WTC11 (cell line): ENCODE measurements around the gene ZNF367.

ENCODE experiments used
- ATF1 ChIP-seq: sonication (generic); formaldehyde crosslinking; IDR thresholded peaks from 2 replicates; pipeline ENCODE4 v1.8.1; 2023; ENCODE audit warnings: mild to moderate bottlenecking, moderate library complexity, missing genetic modification reagents
- KAT7 ChIP-seq: sonication (generic); formaldehyde crosslinking; IDR thresholded peaks from 2 replicates; pipeline ENCODE4 v1.8.1; 2023; ENCODE audit warnings: missing genetic modification reagents, mild to moderate bottlenecking, borderline replicate concordance
- NR2C2 ChIP-seq: sonication (generic); formaldehyde crosslinking; IDR thresholded peaks from 2 replicates; pipeline ENCODE4 v1.8.0; 2022; ENCODE audit warnings: mild to moderate bottlenecking, missing genetic modification reagents
- NR3C1 ChIP-seq: sonication (generic); formaldehyde crosslinking; conservative IDR thresholded peaks from 2 replicates; pipeline ENCODE4 v1.8.1; 2023; ENCODE audit warnings: low read depth, mild to moderate bottlenecking, missing genetic modification reagents
- SP1 ChIP-seq: sonication (generic); formaldehyde crosslinking; conservative IDR thresholded peaks from 2 replicates; pipeline ENCODE4 v1.8.1; 2022; ENCODE audit warnings: missing genetic modification reagents
- ZNF121 ChIP-seq: sonication (generic); formaldehyde crosslinking; IDR thresholded peaks from 2 replicates; pipeline ENCODE4 v1.8.0; 2023; ENCODE audit warnings: missing genetic modification reagents
- TF ChIP-seq, protein P1 (sequence below): fragments of 200-600 bp; IDR thresholded peaks from 2 replicates; pipeline ENCODE4 v1.8.0; 2022; ENCODE audit warnings: antibody characterized with exemption
- TF ChIP-seq, protein P2 (sequence below): sonication (generic); formaldehyde crosslinking; IDR thresholded peaks from 2 replicates; pipeline ENCODE4 v1.8.1; 2023; ENCODE audit warnings: mild to moderate bottlenecking, missing genetic modification reagents, moderate library complexity
- TF ChIP-seq, protein P3 (sequence below): sonication (generic); formaldehyde crosslinking; IDR thresholded peaks from 2 replicates; pipeline ENCODE4 v1.8.1; 2023; ENCODE audit warnings: mild to moderate bottlenecking, missing genetic modification reagents, moderate library complexity

DNA sequence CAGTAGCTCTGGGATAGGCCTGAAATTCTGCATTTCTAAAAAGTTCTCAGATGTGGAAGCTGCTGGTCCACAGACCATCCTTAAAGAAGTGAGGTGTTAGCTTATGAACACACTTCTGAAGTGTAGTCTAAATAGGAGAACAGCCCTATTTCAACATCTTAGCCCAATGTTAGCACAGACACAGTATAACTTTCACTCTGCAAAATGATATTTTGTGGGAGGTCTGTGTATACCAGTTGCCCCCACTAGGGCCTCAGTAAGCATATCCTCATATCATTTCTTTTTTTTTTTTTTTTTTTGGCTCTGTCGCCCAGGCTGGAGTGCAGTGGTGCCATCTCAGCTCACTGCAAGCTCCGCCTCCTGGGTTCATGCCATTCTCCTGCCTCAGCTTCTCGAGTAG is 24.3 kb upstream of the ZNF367 start:
- TF ChIP-seq, protein P1, sequence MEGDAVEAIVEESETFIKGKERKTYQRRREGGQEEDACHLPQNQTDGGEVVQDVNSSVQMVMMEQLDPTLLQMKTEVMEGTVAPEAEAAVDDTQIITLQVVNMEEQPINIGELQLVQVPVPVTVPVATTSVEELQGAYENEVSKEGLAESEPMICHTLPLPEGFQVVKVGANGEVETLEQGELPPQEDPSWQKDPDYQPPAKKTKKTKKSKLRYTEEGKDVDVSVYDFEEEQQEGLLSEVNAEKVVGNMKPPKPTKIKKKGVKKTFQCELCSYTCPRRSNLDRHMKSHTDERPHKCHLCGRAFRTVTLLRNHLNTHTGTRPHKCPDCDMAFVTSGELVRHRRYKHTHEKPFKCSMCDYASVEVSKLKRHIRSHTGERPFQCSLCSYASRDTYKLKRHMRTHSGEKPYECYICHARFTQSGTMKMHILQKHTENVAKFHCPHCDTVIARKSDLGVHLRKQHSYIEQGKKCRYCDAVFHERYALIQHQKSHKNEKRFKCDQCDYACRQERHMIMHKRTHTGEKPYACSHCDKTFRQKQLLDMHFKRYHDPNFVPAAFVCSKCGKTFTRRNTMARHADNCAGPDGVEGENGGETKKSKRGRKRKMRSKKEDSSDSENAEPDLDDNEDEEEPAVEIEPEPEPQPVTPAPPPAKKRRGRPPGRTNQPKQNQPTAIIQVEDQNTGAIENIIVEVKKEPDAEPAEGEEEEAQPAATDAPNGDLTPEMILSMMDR, result no peak
- TF ChIP-seq SP1 (no peak), KAT7 (CRISPR knock-in tag) (no peak), NR2C2 (CRISPR knock-in tag) (no peak), ATF1 (no peak), ZNF121 (CRISPR knock-in tag) (no peak), NR3C1 (CRISPR knock-in tag) (no peak)
- TF ChIP-seq, protein P2, sequence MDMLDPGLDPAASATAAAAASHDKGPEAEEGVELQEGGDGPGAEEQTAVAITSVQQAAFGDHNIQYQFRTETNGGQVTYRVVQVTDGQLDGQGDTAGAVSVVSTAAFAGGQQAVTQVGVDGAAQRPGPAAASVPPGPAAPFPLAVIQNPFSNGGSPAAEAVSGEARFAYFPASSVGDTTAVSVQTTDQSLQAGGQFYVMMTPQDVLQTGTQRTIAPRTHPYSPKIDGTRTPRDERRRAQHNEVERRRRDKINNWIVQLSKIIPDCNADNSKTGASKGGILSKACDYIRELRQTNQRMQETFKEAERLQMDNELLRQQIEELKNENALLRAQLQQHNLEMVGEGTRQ (CRISPR knock-in tag), result no peak
- TF ChIP-seq, protein P3, sequence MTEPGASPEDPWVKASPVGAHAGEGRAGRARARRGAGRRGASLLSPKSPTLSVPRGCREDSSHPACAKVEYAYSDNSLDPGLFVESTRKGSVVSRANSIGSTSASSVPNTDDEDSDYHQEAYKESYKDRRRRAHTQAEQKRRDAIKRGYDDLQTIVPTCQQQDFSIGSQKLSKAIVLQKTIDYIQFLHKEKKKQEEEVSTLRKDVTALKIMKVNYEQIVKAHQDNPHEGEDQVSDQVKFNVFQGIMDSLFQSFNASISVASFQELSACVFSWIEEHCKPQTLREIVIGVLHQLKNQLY, result no peak
